ENCODE measurements around the gene PRR29.

DNA sequence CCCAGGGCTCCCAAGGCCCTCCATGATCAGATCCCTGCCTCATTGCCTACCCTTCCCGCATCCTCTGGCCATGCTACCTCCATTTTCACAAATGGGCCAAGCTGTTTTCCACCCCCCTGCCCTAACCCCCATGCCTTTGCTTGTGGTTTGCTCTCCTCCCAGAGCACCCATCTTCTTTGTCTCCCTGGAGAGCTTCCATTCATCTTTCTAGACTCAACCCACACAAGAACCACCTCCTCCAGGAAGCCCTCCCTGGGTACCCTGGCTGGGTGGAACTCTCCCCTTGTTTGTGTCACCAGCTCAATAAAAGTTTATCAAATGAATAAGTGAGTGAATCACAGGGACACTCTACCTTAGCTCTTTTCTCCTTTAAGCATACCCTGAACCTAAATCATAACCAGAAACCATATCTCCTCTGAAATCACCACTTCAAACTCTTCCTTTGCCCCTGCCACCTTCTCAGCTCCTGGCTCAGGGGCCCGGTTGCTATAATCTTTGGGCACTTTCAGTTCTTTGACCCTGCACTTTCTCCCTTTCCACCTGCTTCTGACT, 22.5 kb upstream of the PRR29 start:
- TF ChIP-seq, protein P1, sequence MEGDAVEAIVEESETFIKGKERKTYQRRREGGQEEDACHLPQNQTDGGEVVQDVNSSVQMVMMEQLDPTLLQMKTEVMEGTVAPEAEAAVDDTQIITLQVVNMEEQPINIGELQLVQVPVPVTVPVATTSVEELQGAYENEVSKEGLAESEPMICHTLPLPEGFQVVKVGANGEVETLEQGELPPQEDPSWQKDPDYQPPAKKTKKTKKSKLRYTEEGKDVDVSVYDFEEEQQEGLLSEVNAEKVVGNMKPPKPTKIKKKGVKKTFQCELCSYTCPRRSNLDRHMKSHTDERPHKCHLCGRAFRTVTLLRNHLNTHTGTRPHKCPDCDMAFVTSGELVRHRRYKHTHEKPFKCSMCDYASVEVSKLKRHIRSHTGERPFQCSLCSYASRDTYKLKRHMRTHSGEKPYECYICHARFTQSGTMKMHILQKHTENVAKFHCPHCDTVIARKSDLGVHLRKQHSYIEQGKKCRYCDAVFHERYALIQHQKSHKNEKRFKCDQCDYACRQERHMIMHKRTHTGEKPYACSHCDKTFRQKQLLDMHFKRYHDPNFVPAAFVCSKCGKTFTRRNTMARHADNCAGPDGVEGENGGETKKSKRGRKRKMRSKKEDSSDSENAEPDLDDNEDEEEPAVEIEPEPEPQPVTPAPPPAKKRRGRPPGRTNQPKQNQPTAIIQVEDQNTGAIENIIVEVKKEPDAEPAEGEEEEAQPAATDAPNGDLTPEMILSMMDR (conservative IDR thresholded peaks at IDR 0.05; ENCODE audit: low read length) = no peak
- no peak for TF ChIP-seq EZH2phosphoT487 (IDR thresholded peaks at IDR 0.05; ENCODE audit: borderline replicate concordance, low read depth, low read length)
